ENCODE data around the gene PHOX2B.

Gene PHOX2B

GRCh38 chr4:41701983-41702382, 46.5 kb downstream of the PHOX2B start:
- no peak for TF ChIP-seq CTCF (IDR thresholded peaks at IDR 0.05; ENCODE audit: low read depth, low read length, poor library complexity, severe bottlenecking)
- TF ChIP-seq EZH2phosphoT487 (IDR thresholded peaks at IDR 0.05; ENCODE audit: borderline replicate concordance, low read length), result no peak
- no peaks in the 10 kb centered on the region for H3K9me3 ChIP-seq (ENCODE audit: control insufficient read depth, insufficient read depth, low read length)
- H3K79me2 ChIP-seq (ENCODE audit: control insufficient read depth, low read length), result no peaks in the 10 kb centered on the region
- no peaks in the 10 kb centered on the region for H3K4me1 ChIP-seq (ENCODE audit: control insufficient read depth, low read length)
- no peak overlapping the region for H3K4me2 ChIP-seq (ENCODE audit: low read length)
- H3K36me3 ChIP-seq (ENCODE audit: control insufficient read depth, low read length), result no peaks in the 10 kb centered on the region
- H3K9me2 ChIP-seq (replicated peaks; ENCODE audit: control insufficient read depth, low read length), result no peaks in the 10 kb centered on the region
- peaks cover 4% of the 10 kb centered on the region; the same call in 1 of the 2 replicates for H3K27me3 ChIP-seq (ENCODE audit: control insufficient read depth, low read length)
- H3K27ac ChIP-seq (ENCODE audit: low read depth, low read length), result no peak overlapping the region
- H3F3A ChIP-seq (ENCODE audit: control insufficient read depth, insufficient read depth), result no peaks in the 10 kb centered on the region
- no peak overlapping the region for H3K4me3 ChIP-seq (ENCODE audit: low read length)
- H4K20me1 ChIP-seq (ENCODE audit: control insufficient read depth, insufficient read depth, low read depth, low read length), result no peaks in the 10 kb centered on the region

GRCh38 chr4:41696763-41697162, 51.8 kb downstream of the PHOX2B start:
- Histone ChIP-seq H3F3A (ENCODE audit: control insufficient read depth, insufficient read depth) (no peaks in the 10 kb centered on the region), H3K27ac (ENCODE audit: low read depth, low read length) (no peak overlapping the region), H3K27me3 (ENCODE audit: control insufficient read depth, low read length) (peaks cover 6% of the 10 kb centered on the region; the same call in 1 of the 2 replicates), H3K79me2 (ENCODE audit: control insufficient read depth, low read length) (no peaks in the 10 kb centered on the region), H3K36me3 (ENCODE audit: control insufficient read depth, low read length) (no peaks in the 10 kb centered on the region), H3K4me3 (ENCODE audit: low read length) (no peak overlapping the region), H3K4me1 (ENCODE audit: control insufficient read depth, low read length) (no peaks in the 10 kb centered on the region), H3K4me2 (ENCODE audit: low read length) (no peak overlapping the region), H3K9me3 (ENCODE audit: control insufficient read depth, insufficient read depth, low read length) (no peaks in the 10 kb centered on the region), H4K20me1 (ENCODE audit: control insufficient read depth, insufficient read depth, low read depth, low read length) (no peaks in the 10 kb centered on the region), H3K9me2 (replicated peaks; ENCODE audit: control insufficient read depth, low read length) (no peaks in the 10 kb centered on the region)
- TF ChIP-seq EZH2phosphoT487 (IDR thresholded peaks at IDR 0.05; ENCODE audit: borderline replicate concordance, low read length) (no peak), CTCF (IDR thresholded peaks at IDR 0.05; ENCODE audit: low read depth, low read length, poor library complexity, severe bottlenecking) (no peak)

GRCh38 chr4:41696131-41696530, 52.4 kb downstream of the PHOX2B start:
- Histone ChIP-seq H3K9me2 (replicated peaks; ENCODE audit: control insufficient read depth, low read length) (no peaks in the 10 kb centered on the region), H3K27me3 (ENCODE audit: control insufficient read depth, low read length) (peaks cover 2% of the 10 kb centered on the region; the same call in 1 of the 2 replicates), H4K20me1 (ENCODE audit: control insufficient read depth, insufficient read depth, low read depth, low read length) (no peaks in the 10 kb centered on the region), H3K79me2 (ENCODE audit: control insufficient read depth, low read length) (no peaks in the 10 kb centered on the region), H3K27ac (ENCODE audit: low read depth, low read length) (no peak overlapping the region), H3K4me1 (ENCODE audit: control insufficient read depth, low read length) (no peaks in the 10 kb centered on the region), H3K36me3 (ENCODE audit: control insufficient read depth, low read length) (no peaks in the 10 kb centered on the region), H3K4me3 (ENCODE audit: low read length) (no peak overlapping the region), H3K9me3 (ENCODE audit: control insufficient read depth, insufficient read depth, low read length) (no peaks in the 10 kb centered on the region), H3F3A (ENCODE audit: control insufficient read depth, insufficient read depth) (no peaks in the 10 kb centered on the region), H3K4me2 (ENCODE audit: low read length) (no peak overlapping the region)
- TF ChIP-seq EZH2phosphoT487 (IDR thresholded peaks at IDR 0.05; ENCODE audit: borderline replicate concordance, low read length) (no peak), CTCF (IDR thresholded peaks at IDR 0.05; ENCODE audit: low read depth, low read length, poor library complexity, severe bottlenecking) (no peak)
